HFF-Myc (cell line): ENCODE measurements around the gene CCDC97.
"Not testable (repeated sequence)": the region's sequence is repeated elsewhere in the genome, so short reads cannot be mapped to it uniquely, and the experiment has no call there.

Experiments
- DNase-seq: peaks from one replicate; pipeline ENCODE4 v3.0.0-alpha.2; 2011; ENCODE audit warnings: low read depth; ENCODE audit errors: extremely low read depth
- H3K4me3 ChIP-seq: replicated peaks from 2 replicates; pipeline ENCODE4 v1.5.1; 2011; ENCODE audit warnings: low read depth, mild to moderate bottlenecking, control low read depth, low read length
- CTCF ChIP-seq: IDR thresholded peaks from 2 replicates; pipeline ENCODE4 v1.5.1; 2012; ENCODE audit warnings: mild to moderate bottlenecking, low read depth, low read length, control low read depth; ENCODE audit errors: missing control alignments

Gene CCDC97

GRCh38 chr19:41288673-41289530 is 21.1 kb upstream of the CCDC97 start:
- H3K4me3 ChIP-seq, result no peak overlapping the region
- DNase-seq, result no peak
- TF ChIP-seq CTCF, result no peak

GRCh38 chr19:41289814-41290213 is 20.2 kb upstream of the CCDC97 start:
- not testable (repeated sequence) for H3K4me3 ChIP-seq, DNase-seq

GRCh38 chr19:41294393-41294792 is 15.6 kb upstream of the CCDC97 start:
- TF ChIP-seq CTCF, result no peak
- no peak for DNase-seq
- H3K4me3 ChIP-seq, result no peak overlapping the region

- DNase-seq, result no peak
- no peak for TF ChIP-seq CTCF
- H3K4me3 ChIP-seq, result no peak overlapping the region
Measured at GRCh38 chr19:41295499-41295898, 14.5 kb upstream of the CCDC97 start.

GRCh38 chr19:41296433-41296871 is 13.5 kb upstream of the CCDC97 start:
- DNase-seq, result no peak
- no peak for TF ChIP-seq CTCF

GRCh38 chr19:41297628-41298347 is 12.2 kb upstream of the CCDC97 start:
- H3K4me3 ChIP-seq, result no peak overlapping the region
- no peak for DNase-seq
- TF ChIP-seq CTCF, result no peak

More at GRCh38 chr19:41296433-41296871, 13.5 kb upstream of the CCDC97 start:
- no peak overlapping the region for H3K4me3 ChIP-seq

GRCh38 chr19:41298348-41298964 is 11.5 kb upstream of the CCDC97 start:
- DNase-seq, result peak; percentile 37
- no peak for TF ChIP-seq CTCF
- no peak overlapping the region for H3K4me3 ChIP-seq
